Coronary artery (tissue), 2 donors: ENCODE results near the gene ZNF606.
"Not testable (repeated sequence)": the region's sequence is repeated elsewhere in the genome, so short reads cannot be mapped to it uniquely, and the experiment has no call there.

Experiments used
- DNase-seq: peaks from one replicate; pipeline ENCODE4 v3.0.0-alpha.2; 2017; ENCODE audit warnings: low spot score
- H3K27ac ChIP-seq, 2 donors: fragments of 200-600 bp; sonication (generic); one replicate each; pipeline ENCODE4 v1.5.1; 2016 to 2019
- H3K4me3 ChIP-seq: fragments of 200-600 bp; sonication (generic); 2 replicates; pipeline ENCODE4 v1.5.1; 2016; ENCODE audit warnings: mild to moderate bottlenecking, moderate library complexity
- CTCF ChIP-seq: fragments of 200-600 bp; sonication (generic); IDR thresholded peaks from one replicate; pipeline ENCODE4 v1.5.1; 2019; ENCODE audit warnings: antibody characterized with exemption

The ZNF606 gene

DNA sequence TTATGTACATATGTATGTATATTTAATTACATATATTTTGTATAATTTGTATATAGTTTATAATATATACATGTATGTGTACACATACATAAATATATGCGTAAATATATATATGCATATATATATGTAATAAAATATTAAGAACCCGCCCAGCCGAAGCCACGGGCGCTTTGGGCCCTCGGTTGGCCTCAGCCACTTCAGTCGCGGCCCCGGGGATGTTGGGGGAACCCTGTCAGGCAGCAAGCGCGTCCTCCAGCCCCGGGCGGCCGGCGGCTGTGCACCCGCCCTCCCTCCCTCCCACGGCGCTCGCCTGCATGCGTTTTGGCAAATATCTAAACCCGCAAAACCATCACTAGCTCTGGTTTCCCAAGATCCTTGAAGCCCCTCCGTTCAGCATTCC is 7.9 kb upstream of the ZNF606 start:
- no peak for DNase-seq
- Histone ChIP-seq H3K4me3 (no peak overlapping the region), H3K27ac (no peak overlapping the region)
- TF ChIP-seq CTCF: no peak

DNA sequence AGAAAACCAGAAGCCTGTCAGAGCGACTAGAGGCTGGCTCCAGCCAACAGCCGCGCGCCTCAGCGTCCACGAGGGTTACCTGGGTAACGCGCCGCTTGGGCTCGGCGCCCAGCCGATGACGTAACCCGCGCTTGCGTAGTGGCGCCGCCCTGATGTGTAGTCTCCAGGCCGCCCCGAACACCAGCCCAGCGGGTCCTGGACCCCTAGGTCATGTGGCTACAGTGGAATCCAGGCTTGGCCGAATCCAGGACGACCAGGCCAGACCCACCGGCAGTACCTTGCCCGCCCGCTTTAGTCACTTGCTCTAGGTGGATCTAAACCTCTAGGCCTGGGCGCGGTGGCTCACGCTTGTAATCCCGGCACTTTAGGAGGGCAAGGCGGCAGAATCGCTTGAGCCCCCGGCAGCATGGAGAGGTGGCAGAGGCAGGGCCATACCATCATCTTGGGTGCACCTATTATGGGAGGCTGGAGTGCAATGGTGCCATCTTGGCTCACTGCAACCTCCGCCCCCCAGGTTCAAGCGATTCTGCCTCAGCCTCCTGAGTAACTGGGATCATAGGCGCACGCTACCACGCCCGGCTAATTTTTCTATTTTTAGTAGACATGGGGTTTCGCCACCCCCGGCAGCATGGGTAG is 7.2 kb upstream of the ZNF606 start:
- peak; percentile 80 for DNase-seq
- Histone ChIP-seq H3K4me3 (peak overlapping the region; percentile 73), H3K27ac (peak overlapping the region in 1 of 2 donors; percentile 78)
- TF ChIP-seq CTCF: no peak

DNA sequence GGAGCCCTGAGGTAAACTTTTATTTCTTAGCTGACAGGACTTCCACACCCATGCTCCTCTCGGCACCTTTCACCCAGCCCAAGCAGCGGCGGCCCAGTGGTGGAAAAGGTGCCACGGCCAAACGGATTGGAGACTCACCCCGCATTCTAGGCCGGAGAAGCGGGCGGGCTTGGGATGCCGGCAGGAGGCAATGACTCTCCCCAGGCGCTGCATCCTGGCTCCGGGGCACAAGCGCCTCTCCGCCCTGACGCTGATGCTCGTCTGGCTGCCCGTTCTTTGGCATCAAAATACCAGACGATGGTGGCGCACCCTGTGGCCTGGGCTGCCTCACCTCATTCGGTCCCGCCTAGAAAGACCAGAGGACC is 6.7 kb upstream of the ZNF606 start:
- Histone ChIP-seq H3K4me3 (peak overlapping the region; percentile 73), H3K27ac (peak overlapping the region in 1 of 2 donors; percentile 49)
- no peak for TF ChIP-seq CTCF
- no peak for DNase-seq

DNA sequence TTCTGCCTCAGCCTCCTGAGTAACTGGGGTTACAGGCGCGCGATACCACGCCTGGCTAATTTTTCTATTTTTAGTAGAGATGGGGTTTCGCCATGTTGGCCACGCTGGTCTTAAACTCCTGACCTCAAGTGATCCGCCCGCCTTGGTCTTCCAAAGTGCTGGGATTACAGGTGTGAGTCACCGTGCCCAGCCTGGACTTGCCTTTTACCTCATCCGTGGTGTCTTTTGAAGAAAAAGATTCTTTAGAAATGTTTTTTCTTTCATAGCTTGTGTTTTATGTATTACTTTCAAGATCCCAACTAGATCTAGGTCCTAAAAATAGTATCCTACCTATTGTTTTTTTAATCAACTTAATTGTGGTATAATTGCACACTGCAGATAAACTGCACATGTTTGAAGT is 6.3 kb upstream of the ZNF606 start:
- H3K27ac ChIP-seq: not testable (repeated sequence)
- H3K4me3 ChIP-seq: peak overlapping the region; percentile 73

DNA sequence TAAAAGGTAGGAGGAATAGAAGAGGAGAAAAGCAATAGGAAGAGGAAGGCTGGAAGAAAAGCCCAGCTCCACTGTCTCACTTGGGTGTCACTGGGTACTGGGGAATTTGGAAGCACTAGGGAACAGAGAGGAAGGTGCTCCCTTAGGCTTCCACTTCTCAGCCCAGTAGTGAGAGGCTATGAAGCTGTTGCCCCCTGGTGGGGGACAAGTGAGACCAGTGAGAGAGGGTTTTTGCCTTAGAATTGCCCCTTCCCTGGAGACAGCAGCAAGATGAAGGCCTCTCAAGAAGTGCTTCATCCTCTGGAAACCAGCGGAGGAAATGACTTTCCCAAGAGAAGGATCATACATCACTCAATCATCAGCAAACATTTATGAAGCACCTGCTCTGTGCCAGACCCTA is 4.7 kb upstream of the ZNF606 start:
- H3K4me3 ChIP-seq: no peak overlapping the region
- no peak for TF ChIP-seq CTCF
- DNase-seq: no peak
- no peak overlapping the region for H3K27ac ChIP-seq

More for the DNA sequence above, 6.3 kb upstream of the ZNF606 start:
- not testable (repeated sequence) for DNase-seq

DNA sequence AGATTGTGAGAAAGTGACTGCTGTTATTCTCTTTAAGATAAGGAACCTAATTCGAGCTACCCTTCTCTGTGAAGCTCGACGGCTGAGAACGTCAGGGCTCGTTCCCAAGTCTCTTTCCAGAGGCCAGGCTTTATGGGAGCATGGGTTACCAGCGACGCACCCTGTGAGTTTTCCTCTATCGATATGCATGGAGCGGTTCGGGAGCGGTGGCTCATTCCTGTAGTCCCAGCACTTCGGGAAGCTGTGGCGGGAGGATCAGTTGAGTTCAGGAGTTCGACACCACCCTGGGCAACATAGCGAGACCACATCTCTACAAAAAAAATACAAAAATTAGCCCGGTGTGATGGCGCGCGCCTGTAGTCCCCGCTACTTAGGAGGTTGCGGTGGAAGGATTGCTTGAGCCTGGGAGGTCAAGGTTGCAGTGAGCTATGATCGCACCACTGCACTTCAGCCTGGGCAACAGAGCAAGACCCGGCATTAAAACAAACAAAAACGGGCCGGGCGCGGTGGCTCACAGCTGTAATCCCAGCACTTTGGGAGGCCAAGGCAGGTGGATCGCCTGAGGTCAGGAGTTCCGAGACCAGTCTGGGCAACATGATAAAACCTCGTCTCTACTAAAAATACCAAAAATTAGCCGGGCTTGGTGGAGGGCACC is 681 bp upstream of the ZNF606 start:
- Histone ChIP-seq H3K4me3 (peak overlapping the region; percentile 90), H3K27ac (peak overlapping the region; percentile 90 to 92)
- DNase-seq: no peak
- TF ChIP-seq CTCF: no peak

DNA sequence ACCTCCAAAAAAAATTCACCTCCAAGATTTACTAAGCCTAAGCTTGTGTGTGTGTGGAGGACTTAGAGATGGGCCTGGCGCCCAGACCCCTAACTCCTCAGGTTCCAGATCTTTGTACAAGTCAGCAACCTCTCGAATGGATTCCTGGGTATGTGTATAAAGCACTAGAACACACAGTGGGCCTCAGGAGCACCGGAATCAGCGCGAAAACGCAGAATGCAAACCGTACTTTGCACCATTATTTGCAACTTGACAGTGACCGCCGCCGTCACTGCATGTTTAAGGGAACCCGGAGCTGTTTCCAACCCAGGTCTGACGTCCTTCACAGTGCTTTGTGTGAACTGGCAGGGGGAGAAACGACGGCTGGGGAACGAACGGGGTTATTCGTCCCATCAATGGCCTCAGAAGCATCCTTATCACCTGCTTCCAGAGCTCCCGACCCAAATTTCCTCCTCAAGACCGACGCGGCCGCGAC is 688 bp downstream of the ZNF606 start:
- peak overlapping the region; percentile 90 for H3K4me3 ChIP-seq
- H3K27ac ChIP-seq: peak overlapping the region; percentile 90 to 92
- TF ChIP-seq CTCF: no peak
- DNase-seq: no peak
